Stimulated activated naive B cell treated with anti-CD40 and anti-IgM and Interleukin-4, amounts not matched to agents 10 μg/mL and 1 μg/mL and 100 μg/mL, for 72 hours (primary cell): ENCODE data around the gene EIF2A.
"Not testable (repeated sequence)": the region's sequence is repeated elsewhere in the genome, so short reads cannot be mapped to it uniquely, and the experiment has no call there.

Experiments used
- ATAC-seq, 2 donors: fragments of 150-1000 bp; cut with Tn5 transposase; replicated peaks; 2 replicates each; pipeline ENCODE4 v1.10.0; 2021; ENCODE audit warnings: moderate library complexity in 1 of 2
- DNase-seq: peaks from one replicate; pipeline ENCODE4 v3.0.0; 2021
- H3K27ac Mint-ChIP-seq: one replicate; pipeline ENCODE4 v1.8.0; 2022; ENCODE audit warnings: mild to moderate bottlenecking, mixed read lengths
- H3K27me3 Mint-ChIP-seq, 2 donors: one replicate each; pipeline ENCODE4 v1.8.0; 2022; ENCODE audit warnings: mixed read lengths in 2 of 2
- H3K36me3 Mint-ChIP-seq, 2 donors: one replicate each; pipeline ENCODE4 v1.8.0; 2022; ENCODE audit warnings: mixed read lengths in 2 of 2, mild to moderate bottlenecking in 1 of 2
- H3K4me1 Mint-ChIP-seq, 2 donors: one replicate each; pipeline ENCODE4 v1.8.0; 2022; ENCODE audit warnings: mixed read lengths in 2 of 2, mild to moderate bottlenecking in 1 of 2
- H3K4me3 Mint-ChIP-seq, 2 donors: one replicate each; pipeline ENCODE4 v1.8.0; 2022; ENCODE audit warnings: mild to moderate bottlenecking in 2 of 2, mixed read lengths in 2 of 2, moderate library complexity in 1 of 2
- H3K9me3 Mint-ChIP-seq, 2 donors: one replicate each; pipeline ENCODE4 v1.8.0; 2022; ENCODE audit warnings: mixed read lengths in 2 of 2, mild to moderate bottlenecking in 1 of 2

EIF2A gene

GRCh38 chr3:150546226-150547044 lies at the start of gene EIF2A, which contains the start of gene SERP1:
Gene EIF2A, plus strand, starts transcription at chr3:150546787. Its CDS starts 16 bp downstream, at chr3:150546803.
Gene SERP1, minus strand, starts transcription at chr3:150546496. Its CDS starts 361 bp downstream, at chr3:150546135.
- no peaks in the 10 kb centered on the region for H3K9me3 Mint-ChIP-seq
- H3K27me3 Mint-ChIP-seq: no peaks in the 10 kb centered on the region
- H3K4me1 Mint-ChIP-seq: peaks cover 14 to 56% of the 10 kb centered on the region in 2 donors
- H3K27ac Mint-ChIP-seq: peak within 1 kb of the TSS; percentile 99
- peak; percentile 100 for DNase-seq
- ATAC-seq: peak; percentile 93
- peak within 1 kb of the TSS; percentile 94 to 98 for H3K4me3 Mint-ChIP-seq
- H3K36me3 Mint-ChIP-seq: peaks cover 12 to 35% of the 10 kb centered on the region in 2 donors

GRCh38 chr3:150497956-150498355 lies 48.6 kb upstream of the EIF2A start:
- Mint-ChIP-seq H3K9me3 (peaks cover 6 to 9% of the 10 kb centered on the region in 2 donors), H3K27me3 (peaks cover under 1 to 4% of the 10 kb centered on the region in 2 donors), H3K4me1 (peaks cover 7 to 9% of the 10 kb centered on the region in 2 donors), H3K4me3 (no peak overlapping the region), H3K27ac (no peak overlapping the region), H3K36me3 (peaks cover 9 to 12% of the 10 kb centered on the region in 2 donors)
- DNase-seq (no peak), ATAC-seq (no peak)

- not testable (repeated sequence) for H3K4me1 Mint-ChIP-seq, DNase-seq, H3K9me3 Mint-ChIP-seq, H3K27ac Mint-ChIP-seq, ATAC-seq, H3K4me3 Mint-ChIP-seq
- peaks cover 8 to 21% of the 10 kb centered on the region in 2 donors for H3K27me3 Mint-ChIP-seq
- peaks cover 9 to 12% of the 10 kb centered on the region in 2 donors for H3K36me3 Mint-ChIP-seq
Observed at GRCh38 chr3:150500960-150501359, 45.6 kb upstream of the EIF2A start.

- Mint-ChIP-seq H3K27ac (no peak overlapping the region), H3K9me3 (peaks cover 9% of the 10 kb centered on the region in 2 donors), H3K36me3 (peaks cover 9 to 22% of the 10 kb centered on the region in 2 donors), H3K4me3 (no peak overlapping the region), H3K4me1 (peaks cover 7 to 8% of the 10 kb centered on the region in 2 donors), H3K27me3 (peaks cover 8 to 38% of the 10 kb centered on the region in 2 donors)
- DNase-seq (no peak), ATAC-seq (peak; percentile 33 to 61)
Observed at GRCh38 chr3:150503402-150504099, 43.0 kb upstream of the EIF2A start.

GRCh38 chr3:150504483-150504882 lies 42.1 kb upstream of the EIF2A start:
- no peak for ATAC-seq
- Mint-ChIP-seq H3K9me3 (peaks cover 9% of the 10 kb centered on the region in 2 donors), H3K27ac (no peak overlapping the region), H3K27me3 (peaks cover 8 to 44% of the 10 kb centered on the region in 2 donors), H3K4me1 (peaks cover 7 to 8% of the 10 kb centered on the region in 2 donors), H3K4me3 (no peak overlapping the region), H3K36me3 (peaks cover 6 to 22% of the 10 kb centered on the region in 2 donors)
- DNase-seq: no peak

GRCh38 chr3:150508401-150508800 lies 38.2 kb upstream of the EIF2A start:
- ATAC-seq: no peak
- Mint-ChIP-seq H3K36me3 (peaks cover 0 to 10% of the 10 kb centered on the region in 2 donors), H3K27me3 (peaks cover 8 to 40% of the 10 kb centered on the region in 2 donors), H3K4me3 (no peak overlapping the region), H3K9me3 (peaks cover 0 to 4% of the 10 kb centered on the region in 2 donors), H3K4me1 (no peaks in the 10 kb centered on the region), H3K27ac (no peak overlapping the region)
- DNase-seq: no peak

GRCh38 chr3:150509780-150510179 lies 36.8 kb upstream of the EIF2A start:
- Mint-ChIP-seq H3K9me3 (peaks cover 0 to 4% of the 10 kb centered on the region in 2 donors), H3K27ac (no peak overlapping the region), H3K36me3 (peaks cover 0 to 10% of the 10 kb centered on the region in 2 donors), H3K27me3 (peaks cover 3 to 31% of the 10 kb centered on the region in 2 donors), H3K4me1 (no peaks in the 10 kb centered on the region), H3K4me3 (no peak overlapping the region)
- ATAC-seq: no peak
- no peak for DNase-seq

- Mint-ChIP-seq H3K27me3 (peaks cover 3 to 20% of the 10 kb centered on the region in 2 donors), H3K4me1 (peaks cover 0 to 5% of the 10 kb centered on the region in 2 donors), H3K4me3 (no peak overlapping the region), H3K27ac (no peak overlapping the region), H3K9me3 (peaks cover 0 to 4% of the 10 kb centered on the region in 2 donors), H3K36me3 (peaks cover 0 to 15% of the 10 kb centered on the region in 2 donors)
- no peak for DNase-seq
- no peak for ATAC-seq
Observed at GRCh38 chr3:150511122-150511821, 35.3 kb upstream of the EIF2A start.

GRCh38 chr3:150515210-150515609 lies 31.4 kb upstream of the EIF2A start:
- H3K27ac Mint-ChIP-seq: no peak overlapping the region
- H3K9me3 Mint-ChIP-seq: peaks cover 5 to 6% of the 10 kb centered on the region in 2 donors
- peaks cover 0 to 15% of the 10 kb centered on the region in 2 donors for H3K36me3 Mint-ChIP-seq
- no peaks in the 10 kb centered on the region for H3K27me3 Mint-ChIP-seq
- DNase-seq (no peak), ATAC-seq (no peak)
- H3K4me1 Mint-ChIP-seq: peaks cover 0 to 5% of the 10 kb centered on the region in 2 donors
- H3K4me3 Mint-ChIP-seq: no peak overlapping the region

- peaks cover 0 to 19% of the 10 kb centered on the region in 2 donors for H3K36me3 Mint-ChIP-seq
- DNase-seq: no peak
- peaks cover 0 to 5% of the 10 kb centered on the region in 2 donors for H3K4me1 Mint-ChIP-seq
- peaks cover 5 to 6% of the 10 kb centered on the region in 2 donors for H3K9me3 Mint-ChIP-seq
- H3K27ac Mint-ChIP-seq: no peak overlapping the region
- no peak for ATAC-seq
- H3K4me3 Mint-ChIP-seq: no peak overlapping the region
- H3K27me3 Mint-ChIP-seq: no peaks in the 10 kb centered on the region
Observed at GRCh38 chr3:150519026-150519425, 27.6 kb upstream of the EIF2A start.

- DNase-seq: no peak
- Mint-ChIP-seq H3K9me3 (peaks cover 5 to 6% of the 10 kb centered on the region in 2 donors), H3K36me3 (peaks cover 0 to 17% of the 10 kb centered on the region in 2 donors), H3K27me3 (no peaks in the 10 kb centered on the region), H3K27ac (no peak overlapping the region), H3K4me1 (peaks cover 0 to 3% of the 10 kb centered on the region in 2 donors), H3K4me3 (no peak overlapping the region)
- no peak for ATAC-seq
Observed at GRCh38 chr3:150520408-150520807, 26.2 kb upstream of the EIF2A start.

GRCh38 chr3:150521463-150521862 lies 25.1 kb upstream of the EIF2A start:
- H3K36me3 Mint-ChIP-seq: peaks cover 0 to 14% of the 10 kb centered on the region in 2 donors
- no peaks in the 10 kb centered on the region for H3K4me1 Mint-ChIP-seq
- no peak overlapping the region for H3K27ac Mint-ChIP-seq
- no peak overlapping the region for H3K4me3 Mint-ChIP-seq
- DNase-seq (no peak), ATAC-seq (no peak)
- no peaks in the 10 kb centered on the region for H3K27me3 Mint-ChIP-seq
- H3K9me3 Mint-ChIP-seq: peaks cover 5 to 6% of the 10 kb centered on the region in 2 donors

GRCh38 chr3:150523538-150523937 lies 23.0 kb upstream of the EIF2A start:
- H3K9me3 Mint-ChIP-seq: peaks cover 0 to under 1% of the 10 kb centered on the region in 2 donors
- peaks cover 0 to 10% of the 10 kb centered on the region in 2 donors for H3K36me3 Mint-ChIP-seq
- H3K4me3 Mint-ChIP-seq: no peak overlapping the region
- no peaks in the 10 kb centered on the region for H3K4me1 Mint-ChIP-seq
- no peak overlapping the region for H3K27ac Mint-ChIP-seq
- DNase-seq (no peak), ATAC-seq (no peak)
- no peaks in the 10 kb centered on the region for H3K27me3 Mint-ChIP-seq
